GM13976 (cell line): Measurements from ENCODE around the gene VGLL4.
"Not testable (repeated sequence)": the region's sequence is repeated elsewhere in the genome, so short reads cannot be mapped to it uniquely, and the experiment has no call there.

Experiments
- DNase-seq: peaks from one replicate; pipeline ENCODE4 v3.0.0; 2012; ENCODE audit warnings: low spot score
- CTCF ChIP-seq: IDR thresholded peaks from 2 replicates; pipeline ENCODE4 v1.5.1; 2012; ENCODE audit warnings: borderline replicate concordance, mild to moderate bottlenecking; ENCODE audit not compliant: insufficient read depth; ENCODE audit errors: extremely low read depth, missing control alignments, control extremely low read depth
- in situ Hi-C: fragments of 300-500 bp; cut with MboI; formaldehyde crosslinking; loops from one replicate; pipeline ENCODE4 v1.12.0; 2022; ENCODE audit warnings: low sequenced_read_pairs, mixed read lengths, inconsistent platforms; ENCODE audit not compliant: unreplicated experiment

Gene VGLL4

DNA sequence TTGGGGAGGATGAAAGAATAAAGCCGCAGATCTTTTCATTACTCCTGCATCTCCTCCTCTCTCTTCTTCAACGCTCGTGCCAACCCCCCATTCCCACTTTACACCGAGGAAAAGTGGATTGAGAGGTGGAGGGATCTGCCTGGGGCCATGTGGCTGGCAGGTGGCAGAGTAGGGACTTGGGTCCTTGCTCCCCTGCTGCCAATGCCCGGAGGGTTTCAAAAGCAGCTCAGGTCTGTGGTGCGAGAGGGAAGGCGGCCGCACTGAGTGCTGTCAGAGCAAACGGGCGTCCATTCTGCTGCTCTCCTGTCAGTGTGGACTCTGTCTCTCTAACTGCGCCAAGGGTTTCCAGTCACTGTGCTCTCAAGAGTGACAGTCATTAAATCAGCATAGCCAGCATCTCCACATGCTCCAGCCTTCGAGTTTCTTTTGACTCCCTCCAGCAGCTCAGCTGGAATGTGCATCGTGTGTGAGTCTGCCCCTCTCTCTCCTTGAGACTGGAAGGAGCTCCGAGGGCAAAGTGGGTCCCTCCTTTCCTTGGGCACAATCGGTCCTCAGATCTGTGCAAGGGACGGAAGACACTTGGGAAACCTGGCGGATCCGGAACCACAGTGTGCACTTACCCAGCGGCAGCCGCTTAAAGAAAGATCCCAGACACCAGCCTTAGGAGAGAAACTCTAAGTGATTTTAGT lies 68.6 kb downstream of the VGLL4 start:
- DNase-seq: no peak
- TF ChIP-seq CTCF: no peak
- in situ Hi-C loops: no loop called here

- in situ Hi-C loops, DNase-seq: not testable (repeated sequence)
Observed at GRCh38 chr3:11572660-11573059, 71.1 kb downstream of the VGLL4 start.

DNA sequence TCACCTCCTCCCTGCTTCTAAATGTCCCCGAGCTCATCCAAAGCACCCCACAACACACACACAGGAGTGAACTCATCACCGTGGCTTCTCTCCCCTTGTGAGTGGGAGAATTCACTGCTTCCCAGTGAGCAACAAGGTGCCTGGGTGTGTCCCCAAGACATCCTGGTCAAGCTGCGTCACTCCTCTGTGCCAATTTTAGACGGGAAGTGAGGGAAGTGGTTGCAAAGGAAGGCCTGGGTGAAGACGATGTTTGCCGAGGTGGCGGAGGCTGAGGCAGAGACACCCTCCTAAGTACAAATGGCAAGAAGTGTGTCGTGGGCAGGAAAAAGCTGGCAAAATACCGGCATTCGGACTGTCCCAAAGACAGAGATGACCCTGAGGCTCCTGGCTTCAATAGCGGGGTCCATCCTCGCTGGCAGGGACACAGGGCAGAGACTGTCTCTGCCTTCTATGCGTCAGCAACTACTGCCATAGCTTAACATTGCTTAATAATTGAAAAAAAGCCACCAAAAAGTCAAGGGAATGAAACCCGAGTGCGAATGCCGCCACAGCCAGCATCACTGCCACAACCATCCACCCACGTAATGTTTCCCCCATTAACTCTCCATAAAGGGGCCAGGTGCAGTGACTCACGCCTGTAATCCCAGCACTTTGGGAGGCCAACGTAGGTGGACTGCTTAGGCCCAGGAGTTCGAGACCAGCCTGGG lies 72.8 kb downstream of the VGLL4 start:
- DNase-seq: no peak
- no peak for TF ChIP-seq CTCF
- in situ Hi-C loops: no loop called here

GRCh38 chr3:11570251-11570650 lies 73.5 kb downstream of the VGLL4 start:
- DNase-seq: no peak
- in situ Hi-C loops: no loop called here
- no peak for TF ChIP-seq CTCF

GRCh38 chr3:11569156-11569741 lies 74.5 kb downstream of the VGLL4 start:
- no peak for TF ChIP-seq CTCF
- in situ Hi-C loops: no loop called here
- DNase-seq: no peak

DNA sequence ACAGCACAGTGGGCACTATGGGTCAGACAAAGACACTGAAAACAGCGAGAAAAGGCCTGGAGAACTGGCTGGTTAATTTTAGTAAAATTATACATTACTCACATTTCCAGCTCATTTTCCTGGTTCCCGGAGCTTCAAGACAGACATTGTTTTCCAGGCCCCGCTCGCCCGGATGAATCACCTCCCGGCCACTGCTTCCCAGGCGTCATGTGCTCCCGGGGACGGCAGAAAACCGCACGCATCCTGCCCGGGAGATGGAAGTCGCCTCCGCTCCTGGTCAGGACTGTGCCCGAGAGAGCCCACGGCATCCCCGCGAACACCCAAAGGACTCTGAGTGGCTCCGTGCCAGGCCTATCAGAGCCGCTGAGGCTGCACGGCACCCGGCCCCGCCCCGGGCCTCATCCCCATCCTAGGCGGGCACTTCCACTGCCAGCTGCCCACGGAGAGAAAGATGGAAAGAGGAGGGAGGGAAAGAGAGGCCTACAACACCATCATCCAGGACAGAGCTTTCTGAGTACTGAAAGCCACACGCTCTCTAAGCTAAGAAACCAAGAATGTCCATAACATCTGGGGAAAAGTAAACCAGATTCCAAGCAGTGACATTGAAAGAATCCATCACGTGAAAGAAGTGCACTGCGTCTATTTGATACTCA lies 75.1 kb downstream of the VGLL4 start:
- no peak for DNase-seq
- in situ Hi-C loops: no loop called here
- TF ChIP-seq CTCF: no peak
